GM23338 (cell line): ENCODE results near the gene PCBP3. TPM values are rescaled to one million over a fixed set of nuclear protein-coding genes. Genes with fewer than 3 reads are reported as not detected.

ENCODE experiments used
- ATAC-seq: fragments of 200-7000 bp; cut with Tn5 transposase; 3 replicates; pipeline ENCODE4 v1.9.1; 2020
- DNase-seq: peaks from one replicate; pipeline ENCODE4 v3.0.0-alpha.2; 2015; ENCODE audit warnings: low spot score
- H2AFZ ChIP-seq: fragments of 200-600 bp; sonication (generic); 2 replicates; pipeline ENCODE4 v1.8.0; 2016; ENCODE audit warnings: antibody characterized with exemption, mild to moderate bottlenecking, moderate library complexity
- H3F3A ChIP-seq: fragments of 200-600 bp; sonication (generic); replicated peaks from 2 replicates; pipeline ENCODE4 v1.8.0; 2017; ENCODE audit warnings: antibody characterized with exemption, mixed run types, low read depth
- H3K27ac ChIP-seq: fragments of 200-600 bp; sonication (generic); 2 replicates; pipeline ENCODE4 v1.6.1; 2016; ENCODE audit warnings: low read depth
- H3K27me3 ChIP-seq: fragments of 200-600 bp; sonication (generic); 2 replicates; pipeline ENCODE4 v1.8.0; 2016; ENCODE audit warnings: mild to moderate bottlenecking, mixed run types, moderate library complexity; ENCODE audit not compliant: insufficient read depth
- H3K36me3 ChIP-seq: fragments of 200-600 bp; sonication (generic); 2 replicates; pipeline ENCODE4 v1.8.0; 2016; ENCODE audit warnings: mild to moderate bottlenecking; ENCODE audit not compliant: insufficient read depth
- H3K4me1 ChIP-seq: fragments of 200-600 bp; sonication (generic); 2 replicates; pipeline ENCODE4 v1.8.0; 2016; ENCODE audit warnings: mild to moderate bottlenecking, moderate library complexity; ENCODE audit not compliant: insufficient read depth
- H3K4me2 ChIP-seq: fragments of 200-600 bp; sonication (generic); 2 replicates; pipeline ENCODE4 v1.7.1; 2017; ENCODE audit warnings: mixed run types
- H3K4me3 ChIP-seq: fragments of 200-600 bp; sonication (generic); 2 replicates; pipeline ENCODE4 v1.6.1; 2016; ENCODE audit warnings: mixed run types
- H3K79me2 ChIP-seq: fragments of 200-600 bp; sonication (generic); replicated peaks from 2 replicates; pipeline ENCODE4 v1.8.0; 2017; ENCODE audit warnings: mild to moderate bottlenecking; ENCODE audit not compliant: insufficient read depth
- H3K9me2 ChIP-seq: fragments of 200-600 bp; sonication (generic); 2 replicates; pipeline ENCODE4 v1.8.0; 2017; ENCODE audit not compliant: insufficient read depth
- H4K20me1 ChIP-seq: fragments of 200-600 bp; sonication (generic); replicated peaks from 2 replicates; pipeline ENCODE4 v1.8.0; 2017; ENCODE audit warnings: mild to moderate bottlenecking; ENCODE audit not compliant: insufficient read depth
- H3K27ac Mint-ChIP-seq: 2 replicates; pipeline ENCODE4 v1.8.0; 2020; ENCODE audit warnings: inconsistent platforms, mild to moderate bottlenecking, moderate library complexity, mixed read lengths
- H3K27me3 Mint-ChIP-seq: 3 replicates; pipeline ENCODE4 v1.8.0; 2022; ENCODE audit warnings: low read depth, mild to moderate bottlenecking, moderate library complexity, mixed read lengths, inconsistent platforms; ENCODE audit not compliant: insufficient read depth, poor library complexity
- H3K36me3 Mint-ChIP-seq: 3 replicates; pipeline ENCODE4 v1.8.0; 2021; ENCODE audit warnings: low read depth, mild to moderate bottlenecking, inconsistent platforms, moderate library complexity, mixed read lengths
- H3K4me1 Mint-ChIP-seq: 3 replicates; pipeline ENCODE4 v1.8.0; 2020; ENCODE audit warnings: mild to moderate bottlenecking, inconsistent platforms, mixed read lengths
- H3K4me3 Mint-ChIP-seq: 3 replicates; pipeline ENCODE4 v1.8.0; 2021; ENCODE audit warnings: moderate library complexity, mild to moderate bottlenecking, inconsistent platforms, mixed read lengths
- H3K9me3 Mint-ChIP-seq: 3 replicates; pipeline ENCODE4 v1.8.0; 2020; ENCODE audit warnings: moderate library complexity, mild to moderate bottlenecking, inconsistent platforms, mixed read lengths
- CREB1 ChIP-seq: fragments of 250-450 bp; sonication (Bioruptor Pico); IDR thresholded peaks from 2 replicates; pipeline ENCODE4 v1.5.0; 2020; ENCODE audit warnings: low read depth, mild to moderate bottlenecking, moderate library complexity
- ETS1 ChIP-seq: IDR thresholded peaks from 2 replicates; pipeline ENCODE4 v1.6.1; 2016; ENCODE audit warnings: antibody characterized with exemption
- EZH2 ChIP-seq: fragments of 200-600 bp; sonication (generic); IDR thresholded peaks from one replicate; pipeline ENCODE4 v1.8.0; 2017; ENCODE audit warnings: antibody characterized with exemption, mild to moderate bottlenecking, low read depth; ENCODE audit not compliant: unreplicated experiment
- EZH2phosphoT487 ChIP-seq: fragments of 200-600 bp; sonication (generic); IDR thresholded peaks from one replicate; pipeline ENCODE4 v1.8.1; 2018; ENCODE audit warnings: antibody characterized with exemption; ENCODE audit not compliant: unreplicated experiment
- NANOG ChIP-seq: IDR thresholded peaks from 2 replicates; pipeline ENCODE4 v1.6.1; 2016; ENCODE audit warnings: antibody characterized with exemption, borderline replicate concordance
- POLR2AphosphoS5 ChIP-seq: IDR thresholded peaks from 2 replicates; pipeline ENCODE4 v1.6.1; 2016; ENCODE audit warnings: antibody characterized with exemption, low read depth
- STAT1 ChIP-seq: IDR thresholded peaks from one replicate; pipeline ENCODE4 v1.6.1; 2016; ENCODE audit warnings: antibody characterized with exemption; ENCODE audit not compliant: unreplicated experiment
- ZNF114 ChIP-seq: fragments of 250-450 bp; sonication (Bioruptor Pico); IDR thresholded peaks from 2 replicates; pipeline ENCODE4 v1.5.0; 2020; ENCODE audit warnings: mild to moderate bottlenecking, moderate library complexity
- ZNF331 ChIP-seq: fragments of 250-450 bp; sonication (Bioruptor Pico); IDR thresholded peaks from 2 replicates; pipeline ENCODE4 v1.5.0; 2020; ENCODE audit warnings: low read depth, mild to moderate bottlenecking, moderate library complexity
- ZNF462 ChIP-seq: fragments of 250-450 bp; sonication (Bioruptor Pico); IDR thresholded peaks from 2 replicates; pipeline ENCODE4 v1.5.0; 2020; ENCODE audit warnings: mild to moderate bottlenecking, moderate library complexity
- polyA plus RNA-seq: library from polyadenylated mRNA; unstranded; fragments of >200 nt; fragmentation: Nextera tagmentation; extraction: Ambion mirVana; gene quantifications from 2 replicates; pipeline ENCODE4 v1.2.1, GENCODE V29; 2016
- total RNA-seq: library from RNA; depleted of rRNA; stranded (reverse); fragments of >200 nt; shearing (Covaris generic); gene quantifications from 2 replicates; pipeline ENCODE4 v1.2.3, GENCODE V29; 2014

Gene PCBP3
- total and polyA plus RNA-seq, 2 experiments from 2014 or later = 7.1 to 9.1 TPM

GRCh38 chr21:45872471-45872870 is 228.9 kb downstream of the PCBP3 start:
- DNase-seq = no peak
- Histone ChIP-seq H3K9me2 (no peaks in the 10 kb centered on the region), H2AFZ (no peak overlapping the region), H4K20me1 (no peaks in the 10 kb centered on the region), H3K27me3 (no peaks in the 10 kb centered on the region), H3K4me2 (no peak overlapping the region), H3K36me3 (no peaks in the 10 kb centered on the region), H3K4me1 (no peaks in the 10 kb centered on the region), H3F3A (no peaks in the 10 kb centered on the region), H3K27ac (no peak overlapping the region), H3K79me2 (no peaks in the 10 kb centered on the region), H3K4me3 (no peak overlapping the region)
- Mint-ChIP-seq H3K4me1 (peaks cover 2% of the 10 kb centered on the region; the same call in 1 of the 3 replicates), H3K4me3 (no peak overlapping the region), H3K27ac (no peak overlapping the region), H3K27me3 (peaks cover 5% of the 10 kb centered on the region), H3K36me3 (no peaks in the 10 kb centered on the region), H3K9me3 (no peaks in the 10 kb centered on the region)
- TF ChIP-seq NANOG (no peak), CREB1 (no peak), ETS1 (no peak), ZNF331 (CRISPR knock-in tag) (no peak), POLR2AphosphoS5 (no peak), ZNF114 (no peak), ZNF462 (CRISPR knock-in tag) (no peak), EZH2 (no peak), STAT1 (no peak), EZH2phosphoT487 (no peak)
- ATAC-seq = no peak
